Type B pancreatic cell (in vitro differentiated cells): ENCODE data around the gene CFHR4. TPM values are rescaled to one million over a fixed set of nuclear protein-coding genes. Genes with fewer than 3 reads are reported as not detected.
"Not testable (repeated sequence)": the region's sequence is repeated elsewhere in the genome, so short reads cannot be mapped to it uniquely, and the experiment has no call there.

Experiments
- DNase-seq: peaks from one replicate; pipeline ENCODE4 v3.0.0; 2021; ENCODE audit warnings: mixed read lengths; ENCODE audit not compliant: unreplicated experiment; ENCODE audit errors: extremely low spot score
- H3K27ac Mint-ChIP-seq: 2 replicates; pipeline ENCODE4 v1.8.0; 2021; ENCODE audit warnings: mild to moderate bottlenecking, mixed read lengths
- H3K27me3 Mint-ChIP-seq: 2 replicates; pipeline ENCODE4 v1.8.0; 2021; ENCODE audit warnings: mixed read lengths
- H3K36me3 Mint-ChIP-seq: 2 replicates; pipeline ENCODE4 v1.8.0; 2021; ENCODE audit warnings: mixed read lengths
- H3K4me1 Mint-ChIP-seq: one replicate; pipeline ENCODE4 v1.8.0; 2021; ENCODE audit warnings: mixed read lengths; ENCODE audit not compliant: unreplicated experiment
- H3K4me3 Mint-ChIP-seq: 2 replicates; pipeline ENCODE4 v1.8.0; 2021; ENCODE audit warnings: mild to moderate bottlenecking, mixed read lengths
- H3K9me3 Mint-ChIP-seq: 2 replicates; pipeline ENCODE4 v1.8.0; 2021; ENCODE audit warnings: mixed read lengths
- CTCF ChIP-seq: fragments of 200-600 bp; sonication (generic); conservative IDR thresholded peaks from 2 replicates; pipeline ENCODE4 v1.5.0; 2021; ENCODE audit warnings: antibody characterized with exemption, mild to moderate bottlenecking
- total RNA-seq: library from RNA; stranded (reverse); gene quantifications from 2 replicates; pipeline ENCODE4 v1.2.1, GENCODE V29; 2021; ENCODE audit warnings: low replicate concordance

Gene CFHR4
- total RNA-seq, 1 donor from 2014 or later, result not detected

DNA sequence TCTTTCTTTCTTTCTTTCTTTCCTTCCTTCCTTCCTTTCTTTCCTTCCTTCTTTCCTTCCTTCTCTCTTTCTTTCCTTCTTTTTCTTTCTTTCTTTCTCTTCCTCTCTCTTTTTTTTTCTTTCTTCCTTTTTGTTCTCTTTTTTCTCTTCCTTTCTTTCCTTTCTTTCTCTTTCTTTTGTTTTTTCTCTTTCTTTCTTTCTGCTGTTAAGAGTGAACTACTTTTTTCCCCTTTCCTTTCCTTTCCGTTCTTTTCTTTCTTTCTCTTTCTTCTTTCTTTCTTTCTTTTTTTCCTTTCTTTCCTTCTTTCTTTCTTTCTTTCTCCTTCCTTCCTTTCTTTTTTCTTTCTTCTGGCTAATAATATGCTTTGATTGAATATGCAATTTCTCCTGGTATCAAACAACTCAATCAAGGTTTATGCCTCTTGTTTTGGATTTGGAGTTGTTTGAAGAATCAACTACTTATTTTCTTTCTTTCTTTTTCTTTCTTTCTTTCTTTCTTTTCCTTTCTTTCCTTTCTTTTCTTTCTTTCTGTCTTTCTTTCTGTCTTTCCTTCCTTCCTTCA lies 27.4 kb upstream of the CFHR4 start:
- H3K4me3 Mint-ChIP-seq, result no peak overlapping the region
- no peaks in the 10 kb centered on the region for H3K36me3 Mint-ChIP-seq

DNA sequence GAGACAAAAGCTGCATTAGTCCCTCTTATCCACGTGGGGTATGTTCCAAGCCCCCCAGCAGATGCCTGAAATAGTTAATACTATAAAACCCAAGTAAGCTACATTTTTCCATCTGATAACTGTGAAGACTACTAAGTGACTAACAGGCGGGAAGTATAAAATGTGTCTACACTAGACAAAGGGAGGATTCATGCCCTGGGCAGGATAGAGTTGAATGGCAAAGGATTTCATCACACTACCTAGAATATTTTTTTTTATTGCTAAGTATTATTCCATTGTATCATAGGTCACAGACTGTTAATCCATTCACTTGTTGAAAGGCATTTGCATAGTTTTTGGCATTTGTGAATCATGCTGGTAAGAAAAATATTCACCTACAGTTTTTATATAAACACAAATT lies 26.4 kb upstream of the CFHR4 start:
- no peak for TF ChIP-seq CTCF
- Mint-ChIP-seq H3K4me1 (no peaks in the 10 kb centered on the region), H3K4me3 (no peak overlapping the region), H3K9me3 (no peaks in the 10 kb centered on the region), H3K36me3 (no peaks in the 10 kb centered on the region), H3K27me3 (no peaks in the 10 kb centered on the region), H3K27ac (peak overlapping the region; percentile 33)
- DNase-seq, result no peak

More for the DNA sequence above, 27.4 kb upstream of the CFHR4 start:
- no peak for DNase-seq
- H3K27me3 Mint-ChIP-seq, result no peaks in the 10 kb centered on the region
- no peak overlapping the region for H3K27ac Mint-ChIP-seq
- H3K4me1 Mint-ChIP-seq, result no peaks in the 10 kb centered on the region
- H3K9me3 Mint-ChIP-seq, result no peaks in the 10 kb centered on the region
- no peak for TF ChIP-seq CTCF

- no peaks in the 10 kb centered on the region for H3K36me3 Mint-ChIP-seq
Observed at GRCh38 chr1:196866974-196867373, 20.9 kb upstream of the CFHR4 start.

GRCh38 chr1:196873385-196873784 lies 14.5 kb upstream of the CFHR4 start:
- H3K27me3 Mint-ChIP-seq, result peaks cover 18% of the 10 kb centered on the region
- H3K4me3 Mint-ChIP-seq, result no peak overlapping the region
- no peak for DNase-seq
- no peaks in the 10 kb centered on the region for H3K36me3 Mint-ChIP-seq
- TF ChIP-seq CTCF, result no peak
- H3K4me1 Mint-ChIP-seq, result no peaks in the 10 kb centered on the region
- no peaks in the 10 kb centered on the region for H3K9me3 Mint-ChIP-seq
- no peak overlapping the region for H3K27ac Mint-ChIP-seq

More at GRCh38 chr1:196866974-196867373, 20.9 kb upstream of the CFHR4 start:
- Mint-ChIP-seq H3K27me3 (no peaks in the 10 kb centered on the region), H3K4me3 (no peak overlapping the region), H3K9me3 (no peaks in the 10 kb centered on the region), H3K27ac (no peak overlapping the region), H3K4me1 (no peaks in the 10 kb centered on the region)
- no peak for TF ChIP-seq CTCF
- DNase-seq, result no peak

DNA sequence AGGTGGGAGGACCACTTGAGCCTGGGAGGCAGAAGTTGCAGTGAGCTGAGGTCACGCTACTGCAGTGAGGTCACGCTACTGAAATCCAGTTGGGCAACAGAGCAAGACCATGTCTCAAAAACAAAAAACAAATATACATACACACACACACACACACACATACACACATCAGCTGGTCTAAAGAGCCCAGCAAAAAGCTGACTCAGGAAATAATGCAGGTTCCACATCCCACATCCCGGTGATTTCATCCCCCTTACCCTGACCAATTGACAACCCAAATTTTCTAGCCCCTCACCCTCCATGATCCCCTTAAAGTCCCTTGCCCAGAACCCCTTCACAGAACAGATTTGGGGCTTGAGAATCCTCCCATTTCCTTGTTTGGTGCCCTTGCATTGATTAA lies 11.9 kb upstream of the CFHR4 start:
- no peaks in the 10 kb centered on the region for H3K4me1 Mint-ChIP-seq
- no peaks in the 10 kb centered on the region for H3K9me3 Mint-ChIP-seq
- DNase-seq, result no peak
- no peak overlapping the region for H3K4me3 Mint-ChIP-seq
- H3K36me3 Mint-ChIP-seq, result no peaks in the 10 kb centered on the region
- H3K27ac Mint-ChIP-seq, result no peak overlapping the region
- peaks cover 37% of the 10 kb centered on the region for H3K27me3 Mint-ChIP-seq
- no peak for TF ChIP-seq CTCF

- Mint-ChIP-seq H3K4me1 (no peaks in the 10 kb centered on the region), H3K27ac (no peak overlapping the region), H3K4me3 (peak overlapping the region; percentile 76), H3K36me3 (no peaks in the 10 kb centered on the region), H3K9me3 (no peaks in the 10 kb centered on the region), H3K27me3 (peaks cover 45% of the 10 kb centered on the region)
- DNase-seq, result no peak
- TF ChIP-seq CTCF, result peak; percentile 43
Observed at GRCh38 chr1:196877964-196878363, 9.9 kb upstream of the CFHR4 start.

- not testable (repeated sequence) for H3K27me3 Mint-ChIP-seq, H3K36me3 Mint-ChIP-seq, H3K27ac Mint-ChIP-seq, DNase-seq, H3K9me3 Mint-ChIP-seq, H3K4me3 Mint-ChIP-seq, H3K4me1 Mint-ChIP-seq
Observed at GRCh38 chr1:196886560-196886959, 1.3 kb upstream of the CFHR4 start.
